ENCODE results near the gene ST8SIA4. TPM values are rescaled to one million over a fixed set of nuclear protein-coding genes. Genes with fewer than 3 reads are reported as not detected.

ST8SIA4 gene, protein sequence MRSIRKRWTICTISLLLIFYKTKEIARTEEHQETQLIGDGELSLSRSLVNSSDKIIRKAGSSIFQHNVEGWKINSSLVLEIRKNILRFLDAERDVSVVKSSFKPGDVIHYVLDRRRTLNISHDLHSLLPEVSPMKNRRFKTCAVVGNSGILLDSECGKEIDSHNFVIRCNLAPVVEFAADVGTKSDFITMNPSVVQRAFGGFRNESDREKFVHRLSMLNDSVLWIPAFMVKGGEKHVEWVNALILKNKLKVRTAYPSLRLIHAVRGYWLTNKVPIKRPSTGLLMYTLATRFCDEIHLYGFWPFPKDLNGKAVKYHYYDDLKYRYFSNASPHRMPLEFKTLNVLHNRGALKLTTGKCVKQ
- 1.9 TPM for polyA plus RNA-seq (2013, experiment 1 of 2)
- polyA plus RNA-seq (2013, experiment 2 of 2) = 1.9 TPM

DNA sequence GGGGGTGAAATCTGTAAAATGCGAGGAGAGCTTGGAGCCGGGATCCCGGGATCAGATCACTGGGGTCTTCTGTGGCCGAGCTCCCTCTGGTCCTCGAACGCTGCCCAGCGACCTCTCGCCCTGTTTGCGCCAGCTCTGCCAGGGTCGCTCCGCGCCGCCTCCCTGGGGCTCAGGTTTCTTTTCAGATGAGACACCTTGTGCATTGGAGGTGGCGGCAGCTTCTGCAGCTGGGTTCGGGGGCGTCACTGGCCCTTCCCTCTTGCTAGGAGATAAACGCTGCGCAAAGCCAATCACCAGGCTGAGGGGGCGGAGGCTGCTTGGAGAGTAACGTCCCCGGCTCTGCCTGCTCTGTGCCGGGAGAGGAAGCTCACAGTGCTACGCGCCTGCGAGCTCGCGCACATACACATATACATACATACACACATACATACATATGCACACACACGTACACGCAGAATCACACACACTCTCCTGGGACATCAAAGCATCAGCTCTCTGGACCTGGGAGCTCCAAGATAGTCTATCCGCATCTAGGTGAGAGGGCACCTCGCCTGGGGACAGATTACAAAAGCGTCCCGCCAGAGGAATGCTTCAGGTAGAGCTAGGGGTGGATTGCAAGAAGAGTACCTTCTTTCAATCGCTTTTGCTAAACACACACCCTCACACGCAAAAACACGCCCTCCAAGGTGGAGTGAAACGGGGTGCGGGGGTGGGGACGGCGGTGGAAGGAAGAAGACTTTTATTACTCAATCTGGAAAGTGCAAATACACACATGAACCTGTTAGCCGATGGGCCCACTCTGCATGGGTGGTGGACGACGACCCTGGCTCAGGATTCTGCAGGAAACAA is at the start of gene ST8SIA4:
TSS of gene ST8SIA4 (minus strand) at position 244 of the 849 bp plus-strand sequence. CDS start 327 bp downstream, outside the sequence.
- no peak within 1 kb of the TSS for H3K4ac ChIP-seq (ENCODE audit: low read length)
- H2BK120ac ChIP-seq (ENCODE audit: low read depth, low read length) = no peak within 1 kb of the TSS
- H3K4me2 ChIP-seq (ENCODE audit: insufficient read depth, low read length, poor library complexity, severe bottlenecking) = peak within 1 kb of the TSS; percentile 74
- H2BK15ac ChIP-seq (ENCODE audit: low read length) = no peak within 1 kb of the TSS
- H3K9me3 ChIP-seq (replicated peaks in 1 of 2; ENCODE audit: control insufficient read depth in 2 of 2, insufficient read depth in 1 of 2, low read depth in 1 of 2, low read length in 2 of 2) = peaks cover 0 to 2% of the 10 kb centered on the region in 2 donors
- no peak within 1 kb of the TSS for H4K8ac ChIP-seq (ENCODE audit: low read depth, low read length)
- no peak within 1 kb of the TSS for H2BK12ac ChIP-seq (ENCODE audit: low read length)
- H3K79me1 ChIP-seq (ENCODE audit: low read depth, low read length) = peaks cover 2% of the 10 kb centered on the region
- no peak within 1 kb of the TSS for H2BK5ac ChIP-seq (ENCODE audit: low read length)
- H3K36me3 ChIP-seq (replicated peaks in 1 of 2; ENCODE audit: control insufficient read depth in 2 of 2, insufficient read depth in 2 of 2, low read length in 2 of 2) = peaks cover 0 to 3% of the 10 kb centered on the region in 2 donors
- peaks cover 4 to 13% of the 10 kb centered on the region in 2 donors for H3K4me1 ChIP-seq (ENCODE audit: control insufficient read depth in 2 of 2, insufficient read depth in 1 of 2, low read depth in 1 of 2, low read length in 2 of 2)
- peaks cover 0 to 10% (median 0%) of the 10 kb centered on the region in 3 experiments for H3K27me3 ChIP-seq (ENCODE audit: control insufficient read depth in 3 of 3, insufficient read depth in 3 of 3, low read depth in 1 of 3, low read length in 3 of 3)
- H4K91ac ChIP-seq (ENCODE audit: low read depth, low read length, poor library complexity) = no peak within 1 kb of the TSS
- peak within 1 kb of the TSS; percentile 58 to 90 for H3K4me3 ChIP-seq (ENCODE audit: low read length in 2 of 2)
- DNase-seq (ENCODE audit: low spot score) = peak; percentile 76
- peak within 1 kb of the TSS; percentile 67 for H3K18ac ChIP-seq (ENCODE audit: low read length)
- H3K14ac ChIP-seq (ENCODE audit: low read length) = no peak within 1 kb of the TSS
- no peak within 1 kb of the TSS for H3K23ac ChIP-seq (ENCODE audit: low read depth, low read length, poor library complexity)
- no peak within 1 kb of the TSS for H2AK5ac ChIP-seq (ENCODE audit: low read depth, low read length)
- H3K27ac ChIP-seq (replicated peaks; ENCODE audit: low read length) = no peak within 1 kb of the TSS
- WGBS, 2 donors (ENCODE audit: extremely low coverage in 2 of 2, insufficient read length in 2 of 2, insufficient replicate concordance in 1 of 2) = no CpG with 5 or more reads among the region's 43 CpGs
- H2AFZ ChIP-seq (ENCODE audit: low read length) = peak within 1 kb of the TSS; percentile 93
- peak within 1 kb of the TSS; percentile 63 for H3K9ac ChIP-seq (ENCODE audit: low read depth, low read length, poor library complexity)

DNA sequence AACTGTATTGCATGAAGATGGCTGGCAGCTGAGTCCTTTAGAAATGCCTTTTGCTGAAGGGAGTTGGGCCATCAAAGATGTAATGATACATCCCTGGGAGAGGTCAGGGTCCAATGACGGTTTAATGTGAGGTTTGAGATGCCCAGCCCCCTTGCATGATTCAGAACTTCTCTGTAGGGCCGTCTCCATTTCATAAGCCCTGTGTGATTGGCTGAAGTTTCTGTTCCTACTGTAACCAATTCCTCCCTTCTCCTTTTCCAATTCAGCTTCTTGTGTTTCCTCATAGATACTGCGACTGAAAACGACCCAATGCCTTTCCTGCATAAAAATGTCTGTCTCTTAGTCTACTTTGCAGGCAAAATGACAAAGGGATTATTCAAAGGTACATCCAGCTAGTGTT is 47.9 kb upstream of the ST8SIA4 start:
- H3K9me3 ChIP-seq (replicated peaks in 1 of 2; ENCODE audit: control insufficient read depth in 2 of 2, insufficient read depth in 1 of 2, low read depth in 1 of 2, low read length in 2 of 2) = peaks cover 2 to 8% of the 10 kb centered on the region in 2 donors
- no peak overlapping the region for H3K27ac ChIP-seq (replicated peaks; ENCODE audit: low read length)
- H3K14ac ChIP-seq (ENCODE audit: low read length) = no peak overlapping the region
- WGBS, 2 donors (ENCODE audit: extremely low coverage in 2 of 2, insufficient read length in 2 of 2, insufficient replicate concordance in 1 of 2) = no CpG with 5 or more reads among the region's 4 CpGs
- no peak for DNase-seq (ENCODE audit: low spot score)
- no peak overlapping the region for H4K91ac ChIP-seq (ENCODE audit: low read depth, low read length, poor library complexity)
- no peak overlapping the region for H3K9ac ChIP-seq (ENCODE audit: low read depth, low read length, poor library complexity)
- no peak overlapping the region for H3K23ac ChIP-seq (ENCODE audit: low read depth, low read length, poor library complexity)
- H2AFZ ChIP-seq (ENCODE audit: low read length) = peak overlapping the region; percentile 42
- H3K79me1 ChIP-seq (ENCODE audit: low read depth, low read length) = no peaks in the 10 kb centered on the region
- H3K18ac ChIP-seq (ENCODE audit: low read length) = no peak overlapping the region
- H3K4me3 ChIP-seq (ENCODE audit: low read length in 2 of 2) = no peak overlapping the region
- H3K27me3 ChIP-seq (ENCODE audit: control insufficient read depth in 3 of 3, insufficient read depth in 3 of 3, low read depth in 1 of 3, low read length in 3 of 3) = no peaks in the 10 kb centered on the region
- H2AK5ac ChIP-seq (ENCODE audit: low read depth, low read length) = no peak overlapping the region
- H3K36me3 ChIP-seq (replicated peaks in 1 of 2; ENCODE audit: control insufficient read depth in 2 of 2, insufficient read depth in 2 of 2, low read length in 2 of 2) = no peaks in the 10 kb centered on the region
- no peak overlapping the region for H2BK120ac ChIP-seq (ENCODE audit: low read depth, low read length)
- no peak overlapping the region for H4K8ac ChIP-seq (ENCODE audit: low read depth, low read length)
- no peak overlapping the region for H2BK12ac ChIP-seq (ENCODE audit: low read length)
- no peak overlapping the region for H3K4me2 ChIP-seq (ENCODE audit: insufficient read depth, low read length, poor library complexity, severe bottlenecking)
- H3K4me1 ChIP-seq (ENCODE audit: control insufficient read depth in 2 of 2, insufficient read depth in 1 of 2, low read depth in 1 of 2, low read length in 2 of 2) = no peaks in the 10 kb centered on the region
- no peak overlapping the region for H2BK5ac ChIP-seq (ENCODE audit: low read length)
- H2BK15ac ChIP-seq (ENCODE audit: low read length) = no peak overlapping the region
- H3K4ac ChIP-seq (ENCODE audit: low read length) = no peak overlapping the region

DNA sequence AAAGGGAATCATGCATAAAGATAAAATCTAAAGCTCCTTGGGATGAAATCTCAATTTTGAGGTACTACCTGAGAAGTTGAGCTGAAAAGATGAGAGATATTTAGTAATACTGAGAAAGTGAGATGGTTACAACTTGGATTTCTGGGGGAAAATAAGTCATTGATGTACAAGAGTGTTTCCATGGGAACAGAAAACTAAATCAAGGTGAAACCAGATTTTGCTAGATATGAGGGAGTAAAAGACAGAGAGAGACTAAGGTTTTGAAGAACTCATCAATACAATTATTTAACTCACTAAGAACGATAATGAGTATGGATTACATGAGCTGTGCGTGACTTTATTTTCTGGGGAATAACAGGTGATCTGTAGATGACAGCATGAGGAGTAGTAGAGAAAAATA is 10.2 kb upstream of the ST8SIA4 start:
- Histone ChIP-seq H3K36me3 (replicated peaks in 1 of 2; ENCODE audit: control insufficient read depth in 2 of 2, insufficient read depth in 2 of 2, low read length in 2 of 2) (no peaks in the 10 kb centered on the region), H2BK12ac (ENCODE audit: low read length) (no peak overlapping the region), H3K4ac (ENCODE audit: low read length) (no peak overlapping the region), H3K18ac (ENCODE audit: low read length) (no peak overlapping the region), H3K27ac (replicated peaks; ENCODE audit: low read length) (no peak overlapping the region), H3K79me1 (ENCODE audit: low read depth, low read length) (no peaks in the 10 kb centered on the region), H3K27me3 (ENCODE audit: control insufficient read depth in 3 of 3, insufficient read depth in 3 of 3, low read depth in 1 of 3, low read length in 3 of 3) (no peaks in the 10 kb centered on the region), H4K8ac (ENCODE audit: low read depth, low read length) (no peak overlapping the region), H2BK15ac (ENCODE audit: low read length) (no peak overlapping the region), H2BK5ac (ENCODE audit: low read length) (no peak overlapping the region), H3K9ac (ENCODE audit: low read depth, low read length, poor library complexity) (no peak overlapping the region), H2BK120ac (ENCODE audit: low read depth, low read length) (no peak overlapping the region), H4K91ac (ENCODE audit: low read depth, low read length, poor library complexity) (no peak overlapping the region), H3K23ac (ENCODE audit: low read depth, low read length, poor library complexity) (no peak overlapping the region), H3K4me3 (ENCODE audit: low read length in 2 of 2) (no peak overlapping the region), H2AFZ (ENCODE audit: low read length) (no peak overlapping the region), H3K4me1 (ENCODE audit: control insufficient read depth in 2 of 2, insufficient read depth in 1 of 2, low read depth in 1 of 2, low read length in 2 of 2) (no peaks in the 10 kb centered on the region), H2AK5ac (ENCODE audit: low read depth, low read length) (no peak overlapping the region), H3K9me3 (replicated peaks in 1 of 2; ENCODE audit: control insufficient read depth in 2 of 2, insufficient read depth in 1 of 2, low read depth in 1 of 2, low read length in 2 of 2) (no peaks in the 10 kb centered on the region), H3K4me2 (ENCODE audit: insufficient read depth, low read length, poor library complexity, severe bottlenecking) (no peak overlapping the region), H3K14ac (ENCODE audit: low read length) (no peak overlapping the region)
- DNase-seq (ENCODE audit: low spot score) = no peak
- WGBS, 2 donors (ENCODE audit: extremely low coverage in 2 of 2, insufficient read length in 2 of 2, insufficient replicate concordance in 1 of 2) = no CpG with 5 or more reads among the region's 2 CpGs

DNA sequence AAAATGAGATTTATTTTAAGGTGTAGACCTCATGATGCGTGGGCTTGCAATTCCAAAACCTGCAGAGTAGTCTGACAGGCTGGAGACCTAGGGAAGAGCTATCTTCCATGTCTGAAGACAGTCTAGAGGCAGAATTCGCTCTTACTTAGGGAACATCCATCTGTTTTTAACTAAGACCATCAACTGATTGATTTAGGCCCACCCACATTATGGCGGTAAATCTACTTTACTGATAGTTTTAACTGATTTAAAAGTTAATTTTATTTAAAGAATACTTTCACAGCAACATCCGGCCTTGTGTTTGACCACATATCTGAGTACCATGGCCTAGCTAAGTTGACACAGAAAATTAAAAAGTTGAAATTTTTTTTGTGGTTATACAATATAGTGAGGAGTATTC is 6.0 kb upstream of the ST8SIA4 start:
- Histone ChIP-seq H3K4me2 (ENCODE audit: insufficient read depth, low read length, poor library complexity, severe bottlenecking) (no peak overlapping the region), H3K4ac (ENCODE audit: low read length) (no peak overlapping the region), H3K79me1 (ENCODE audit: low read depth, low read length) (no peaks in the 10 kb centered on the region), H2AFZ (ENCODE audit: low read length) (no peak overlapping the region), H3K18ac (ENCODE audit: low read length) (no peak overlapping the region), H3K14ac (ENCODE audit: low read length) (no peak overlapping the region), H3K4me1 (ENCODE audit: control insufficient read depth in 2 of 2, insufficient read depth in 1 of 2, low read depth in 1 of 2, low read length in 2 of 2) (peaks cover 0 to 1% of the 10 kb centered on the region in 2 donors), H3K27me3 (ENCODE audit: control insufficient read depth in 3 of 3, insufficient read depth in 3 of 3, low read depth in 1 of 3, low read length in 3 of 3) (peaks cover 0 to 3% (median 0%) of the 10 kb centered on the region in 3 experiments), H2AK5ac (ENCODE audit: low read depth, low read length) (no peak overlapping the region), H4K91ac (ENCODE audit: low read depth, low read length, poor library complexity) (no peak overlapping the region), H3K36me3 (replicated peaks in 1 of 2; ENCODE audit: control insufficient read depth in 2 of 2, insufficient read depth in 2 of 2, low read length in 2 of 2) (no peaks in the 10 kb centered on the region), H3K4me3 (ENCODE audit: low read length in 2 of 2) (no peak overlapping the region), H3K9me3 (replicated peaks in 1 of 2; ENCODE audit: control insufficient read depth in 2 of 2, insufficient read depth in 1 of 2, low read depth in 1 of 2, low read length in 2 of 2) (peaks cover 0 to 1% of the 10 kb centered on the region in 2 donors), H3K9ac (ENCODE audit: low read depth, low read length, poor library complexity) (no peak overlapping the region), H3K27ac (replicated peaks; ENCODE audit: low read length) (no peak overlapping the region), H4K8ac (ENCODE audit: low read depth, low read length) (no peak overlapping the region), H2BK5ac (ENCODE audit: low read length) (no peak overlapping the region), H2BK15ac (ENCODE audit: low read length) (no peak overlapping the region), H2BK120ac (ENCODE audit: low read depth, low read length) (no peak overlapping the region), H2BK12ac (ENCODE audit: low read length) (no peak overlapping the region), H3K23ac (ENCODE audit: low read depth, low read length, poor library complexity) (no peak overlapping the region)
- no peak for DNase-seq (ENCODE audit: low spot score)
- no CpG with 5 or more reads among the region's 4 CpGs for WGBS, 2 donors (ENCODE audit: extremely low coverage in 2 of 2, insufficient read length in 2 of 2, insufficient replicate concordance in 1 of 2)

Measured in neuronal stem cell (in vitro differentiated cells).